GM19238 (cell line): ENCODE measurements around the gene INSM2.

Experiments used
- DNase-seq: peaks from one replicate; pipeline ENCODE4 v3.0.0; 2011; ENCODE audit warnings: low spot score; ENCODE audit not compliant: insufficient read length

The INSM2 gene

GRCh38 chr14:35549551-35549950, 15.6 kb downstream of the INSM2 start:
- DNase-seq: no peak

- DNase-seq: no peak
These were observed 17.1 kb downstream of the INSM2 start for GRCh38 chr14:35551081-35551480.

- no peak for DNase-seq
These were observed 19.8 kb downstream of the INSM2 start for GRCh38 chr14:35553808-35554207.

- no peak for DNase-seq
These were observed 22.6 kb downstream of the INSM2 start for GRCh38 chr14:35556548-35556947.

- no peak for DNase-seq
These were observed 23.3 kb downstream of the INSM2 start for GRCh38 chr14:35557221-35557747.

GRCh38 chr14:35558680-35559079, 24.7 kb downstream of the INSM2 start:
- DNase-seq: no peak

- no peak for DNase-seq
These were observed 32.0 kb downstream of the INSM2 start for GRCh38 chr14:35565871-35566464.

GRCh38 chr14:35571598-35571997, 37.6 kb downstream of the INSM2 start:
- DNase-seq: no peak

GRCh38 chr14:35573911-35574310, 39.9 kb downstream of the INSM2 start:
- no peak for DNase-seq

GRCh38 chr14:35576260-35576659, 42.3 kb downstream of the INSM2 start:
- no peak for DNase-seq

GRCh38 chr14:35576856-35577255, 42.9 kb downstream of the INSM2 start:
- no peak for DNase-seq

GRCh38 chr14:35578135-35578534, 44.2 kb downstream of the INSM2 start:
- no peak for DNase-seq

GRCh38 chr14:35578639-35579038, 44.7 kb downstream of the INSM2 start:
- DNase-seq: no peak
